Right atrium auricular region (tissue), 2 donors: Measurements from ENCODE around the gene PTPN4. TPM values are rescaled to one million over a fixed set of nuclear protein-coding genes. Genes with fewer than 3 reads are reported as not detected.

Experiments
- DNase-seq: peaks from one replicate; pipeline ENCODE4 v3.0.0-alpha.2; 2019; ENCODE audit warnings: low spot score
- H3K27ac ChIP-seq, 2 donors: fragments of 200-600 bp; sonication (generic); 1 replicate in 1 of 2; 2 replicates in 1 of 2; pipeline ENCODE4 v1.5.1; 2016 to 2019
- H3K27me3 ChIP-seq, 2 donors: fragments of 200-600 bp; sonication (generic); one replicate each; pipeline versions ENCODE4 v1.5.1 to v1.6.0; 2017 to 2019
- H3K36me3 ChIP-seq: fragments of 200-600 bp; sonication (generic); one replicate; pipeline ENCODE4 v1.5.1; 2016
- H3K4me1 ChIP-seq, 2 donors: fragments of 200-600 bp; sonication (generic); one replicate each; pipeline versions ENCODE4 v1.5.1 to v1.6.0; 2017 to 2019
- H3K4me3 ChIP-seq, 2 donors: fragments of 200-600 bp; sonication (generic); 1 replicate in 1 of 2; 2 replicates in 1 of 2; pipeline ENCODE4 v1.5.1; 2017 to 2019; ENCODE audit warnings: mild to moderate bottlenecking in 1 of 2, moderate library complexity in 1 of 2
- H3K9me3 ChIP-seq, 2 donors: fragments of 200-600 bp; sonication (generic); one replicate each; pipeline ENCODE4 v1.5.1; 2019
- CTCF ChIP-seq, 2 donors: fragments of 200-600 bp; sonication (generic); IDR thresholded peaks; one replicate each; pipeline ENCODE4 v1.5.1; 2019; ENCODE audit warnings: antibody characterized with exemption in 2 of 2
- total RNA-seq, 2 donors: library from RNA; depleted of rRNA; stranded (reverse); fragments of >200 nt; gene quantifications; one replicate each; pipeline ENCODE4 v1.1.0, GENCODE V29; 2016

The PTPN4 gene
- total RNA-seq, 2 donors from 2014 or later, result 23.7 to 44.1 TPM

- H3K9me3 ChIP-seq, result no peaks in the 10 kb centered on the region
- no peaks in the 10 kb centered on the region for H3K4me1 ChIP-seq
- no peaks in the 10 kb centered on the region for H3K27me3 ChIP-seq
- H3K27ac ChIP-seq, result no peak overlapping the region
- DNase-seq, result no peak
- H3K36me3 ChIP-seq, result no peaks in the 10 kb centered on the region
- H3K4me3 ChIP-seq, result no peak overlapping the region
- no peak for TF ChIP-seq CTCF (IDR thresholded peaks at IDR 0.05)
Measured at GRCh38 chr2:119922699-119923098, 163.0 kb downstream of the PTPN4 start.

DNA sequence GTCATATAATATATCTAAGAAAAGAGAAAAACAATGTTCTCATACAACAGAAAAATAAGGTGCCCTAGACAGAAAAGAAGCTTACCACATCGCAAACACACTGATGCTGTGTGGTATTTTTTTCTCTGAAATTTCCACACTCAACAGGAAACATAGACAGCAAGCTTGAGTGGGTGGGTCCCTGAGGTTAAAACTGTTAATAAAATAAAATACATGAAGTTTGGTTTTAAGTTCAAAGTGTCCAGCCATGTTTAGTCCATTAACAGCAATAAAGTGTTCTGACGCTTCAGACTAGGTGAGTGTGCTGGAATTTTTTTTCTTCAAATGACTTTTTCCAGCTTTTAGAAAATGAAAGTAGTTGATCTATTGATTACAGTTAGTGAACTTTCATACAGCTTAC is 169.8 kb downstream of the PTPN4 start:
- no peak for DNase-seq
- H3K36me3 ChIP-seq, result no peaks in the 10 kb centered on the region
- no peaks in the 10 kb centered on the region for H3K9me3 ChIP-seq
- H3K4me3 ChIP-seq, result no peak overlapping the region
- no peaks in the 10 kb centered on the region for H3K4me1 ChIP-seq
- H3K27me3 ChIP-seq, result no peaks in the 10 kb centered on the region
- TF ChIP-seq CTCF (IDR thresholded peaks at IDR 0.05), result no peak
- H3K27ac ChIP-seq, result no peak overlapping the region

GRCh38 chr2:119932809-119933208 is 173.1 kb downstream of the PTPN4 start:
- no peaks in the 10 kb centered on the region for H3K9me3 ChIP-seq
- no peaks in the 10 kb centered on the region for H3K36me3 ChIP-seq
- H3K27me3 ChIP-seq, result no peaks in the 10 kb centered on the region
- H3K27ac ChIP-seq, result no peak overlapping the region
- H3K4me3 ChIP-seq, result no peak overlapping the region
- no peak for DNase-seq
- no peaks in the 10 kb centered on the region for H3K4me1 ChIP-seq
- TF ChIP-seq CTCF (IDR thresholded peaks at IDR 0.05), result no peak

GRCh38 chr2:119934319-119934718 is 174.6 kb downstream of the PTPN4 start:
- H3K27ac ChIP-seq, result no peak overlapping the region

GRCh38 chr2:119937680-119938079 is 178.0 kb downstream of the PTPN4 start:
- H3K27me3 ChIP-seq, result no peaks in the 10 kb centered on the region
- no peak overlapping the region for H3K27ac ChIP-seq
- H3K36me3 ChIP-seq, result no peaks in the 10 kb centered on the region
- TF ChIP-seq CTCF (IDR thresholded peaks at IDR 0.05), result no peak
- H3K4me1 ChIP-seq, result no peaks in the 10 kb centered on the region
- no peak overlapping the region for H3K4me3 ChIP-seq
- no peaks in the 10 kb centered on the region for H3K9me3 ChIP-seq
- DNase-seq, result no peak

More at GRCh38 chr2:119934319-119934718, 174.6 kb downstream of the PTPN4 start:
- Histone ChIP-seq H3K4me1 (no peaks in the 10 kb centered on the region), H3K9me3 (no peaks in the 10 kb centered on the region), H3K36me3 (no peaks in the 10 kb centered on the region), H3K4me3 (no peak overlapping the region), H3K27me3 (no peaks in the 10 kb centered on the region)
- DNase-seq, result no peak
- TF ChIP-seq CTCF (IDR thresholded peaks at IDR 0.05), result no peak

- Histone ChIP-seq H3K27me3 (no peaks in the 10 kb centered on the region), H3K4me1 (no peaks in the 10 kb centered on the region), H3K36me3 (no peaks in the 10 kb centered on the region), H3K4me3 (no peak overlapping the region), H3K9me3 (no peaks in the 10 kb centered on the region), H3K27ac (peak overlapping the region in 1 of 2 donors; percentile 15)
- TF ChIP-seq CTCF (IDR thresholded peaks at IDR 0.05), result no peak
- DNase-seq, result no peak
Measured at GRCh38 chr2:119939915-119940314, 180.2 kb downstream of the PTPN4 start.
